ENCODE measurements around the gene SLC16A3. TPM values are rescaled to one million over a fixed set of nuclear protein-coding genes. Genes with fewer than 3 reads are reported as not detected.

SLC16A3 gene
- total and polyA plus RNA-seq, 2 of the 8 experiments (the other 6 are each of a cell fraction or from before 2014, with no cell fraction given): 3.8 to 8.7 TPM

DNA sequence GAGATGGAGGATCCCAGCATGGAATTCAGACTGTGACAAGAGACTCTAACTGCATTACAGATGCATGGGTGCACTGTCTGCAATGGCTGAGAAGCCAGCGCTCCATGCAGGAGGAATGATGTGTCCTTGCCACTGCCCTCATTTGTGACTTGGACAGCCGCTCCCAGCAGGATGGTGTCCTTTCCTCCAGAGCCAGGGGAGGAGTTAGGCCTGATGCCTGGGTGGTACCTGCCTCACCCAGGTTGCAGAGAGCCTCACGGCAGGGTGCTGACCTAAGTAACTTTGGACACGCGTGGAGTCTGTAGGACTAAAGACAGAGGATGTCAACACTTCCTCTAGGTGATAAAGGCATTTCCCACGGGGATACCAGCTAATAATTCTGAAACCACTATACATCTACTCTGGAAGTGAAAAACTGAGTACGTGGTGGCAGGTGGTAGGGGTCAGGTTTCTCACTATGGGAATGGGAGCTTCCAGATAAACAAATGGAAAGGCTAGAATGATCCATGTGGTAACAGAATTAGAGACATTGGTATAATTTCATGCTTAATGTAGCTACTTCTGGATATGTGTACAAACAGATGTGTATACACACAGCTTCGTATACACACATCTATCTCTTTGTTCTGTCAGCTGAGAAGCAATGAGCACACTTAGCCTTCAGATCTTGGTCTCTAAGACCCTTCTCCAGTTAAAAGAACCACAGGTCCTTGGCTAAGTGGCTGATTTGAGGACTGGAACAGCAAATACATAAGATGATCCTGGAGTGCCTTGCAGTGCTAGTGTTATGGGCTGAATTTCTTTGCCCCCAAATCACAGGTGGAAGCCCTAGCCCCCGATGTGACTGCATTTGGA is 58.4 kb downstream of the SLC16A3 start (continued):
- TF ChIP-seq ATF3 (IDR thresholded peaks at IDR 0.05; ENCODE audit: insufficient read depth, low read depth, low read length) (no peak), RFX5 (IDR thresholded peaks at IDR 0.05; ENCODE audit: borderline replicate concordance, low read depth, low read length) (no peak)
- TF ChIP-seq, protein P1, sequence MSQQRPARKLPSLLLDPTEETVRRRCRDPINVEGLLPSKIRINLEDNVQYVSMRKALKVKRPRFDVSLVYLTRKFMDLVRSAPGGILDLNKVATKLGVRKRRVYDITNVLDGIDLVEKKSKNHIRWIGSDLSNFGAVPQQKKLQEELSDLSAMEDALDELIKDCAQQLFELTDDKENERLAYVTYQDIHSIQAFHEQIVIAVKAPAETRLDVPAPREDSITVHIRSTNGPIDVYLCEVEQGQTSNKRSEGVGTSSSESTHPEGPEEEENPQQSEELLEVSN (IDR thresholded peaks at IDR 0.05): no peak

Data from H1 (cell line).